ENCODE measurements around the gene ATP5IF1.

Gene ATP5IF1

DNA sequence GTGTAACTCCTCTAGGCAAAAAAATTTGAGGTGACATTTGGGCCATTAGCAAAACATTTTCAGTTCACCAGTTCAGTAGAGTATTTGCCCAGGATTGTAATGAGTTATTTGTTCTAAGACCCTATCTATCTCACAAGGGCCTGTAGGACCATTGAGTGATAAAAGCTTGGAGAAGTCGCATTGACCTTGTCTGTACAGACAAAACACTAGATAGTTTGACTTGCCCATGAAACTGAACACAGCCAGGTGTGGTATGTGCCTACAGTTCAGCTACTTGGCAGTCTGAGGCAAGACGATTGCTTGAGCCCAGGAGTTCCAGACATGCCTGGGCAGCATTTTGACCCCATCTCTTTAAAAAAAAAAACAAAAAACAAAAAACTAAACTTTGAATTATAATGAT is 3.1 kb downstream of the ATP5IF1 start:
- no peak overlapping the region for H3K27ac ChIP-seq (ENCODE audit: low read depth, low read length)
- no peak overlapping the region for H3K4me3 ChIP-seq (ENCODE audit: low read depth, low read length)
- H2AFZ ChIP-seq (ENCODE audit: low read length, unreplicated experiment) = no peak overlapping the region
- peaks cover 20% of the 10 kb centered on the region for H3K79me2 ChIP-seq (ENCODE audit: control insufficient read depth, insufficient read depth, low read length, unreplicated experiment)
- no peaks in the 10 kb centered on the region for H3K36me3 ChIP-seq (ENCODE audit: insufficient read depth, low read length)
- peaks cover 5% of the 10 kb centered on the region for H3K4me1 ChIP-seq (ENCODE audit: control insufficient read depth, insufficient read depth, low read length, unreplicated experiment)
- H3K27me3 ChIP-seq (ENCODE audit: insufficient read depth, low read length) = no peaks in the 10 kb centered on the region

DNA sequence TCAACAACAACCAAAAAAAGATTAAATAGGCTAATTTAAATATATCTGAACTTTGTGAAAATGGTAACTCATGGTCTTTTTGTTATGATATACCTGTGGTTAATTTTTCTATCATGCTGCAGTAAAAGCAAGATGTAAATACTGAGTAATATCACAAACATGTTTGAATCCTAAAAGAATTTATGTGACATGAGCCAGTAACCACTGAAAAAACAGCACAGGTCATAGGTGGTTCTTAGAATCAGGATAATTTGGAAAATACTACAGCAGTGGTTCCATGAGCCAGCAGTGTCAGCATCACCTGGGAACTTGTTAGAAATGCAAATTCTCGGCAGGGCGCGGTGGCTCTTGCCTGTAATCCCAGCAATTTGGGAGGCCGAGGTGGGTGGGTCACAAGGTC is 4.1 kb downstream of the ATP5IF1 start:
- no peak overlapping the region for H3K4me3 ChIP-seq (ENCODE audit: low read depth, low read length)
- H3K79me2 ChIP-seq (ENCODE audit: control insufficient read depth, insufficient read depth, low read length, unreplicated experiment) = peaks cover 20% of the 10 kb centered on the region
- H3K27ac ChIP-seq (ENCODE audit: low read depth, low read length) = no peak overlapping the region
- no peaks in the 10 kb centered on the region for H3K36me3 ChIP-seq (ENCODE audit: insufficient read depth, low read length)
- no peaks in the 10 kb centered on the region for H3K27me3 ChIP-seq (ENCODE audit: insufficient read depth, low read length)
- H2AFZ ChIP-seq (ENCODE audit: low read length, unreplicated experiment) = no peak overlapping the region
- H3K4me1 ChIP-seq (ENCODE audit: control insufficient read depth, insufficient read depth, low read length, unreplicated experiment) = peaks cover 5% of the 10 kb centered on the region

DNA sequence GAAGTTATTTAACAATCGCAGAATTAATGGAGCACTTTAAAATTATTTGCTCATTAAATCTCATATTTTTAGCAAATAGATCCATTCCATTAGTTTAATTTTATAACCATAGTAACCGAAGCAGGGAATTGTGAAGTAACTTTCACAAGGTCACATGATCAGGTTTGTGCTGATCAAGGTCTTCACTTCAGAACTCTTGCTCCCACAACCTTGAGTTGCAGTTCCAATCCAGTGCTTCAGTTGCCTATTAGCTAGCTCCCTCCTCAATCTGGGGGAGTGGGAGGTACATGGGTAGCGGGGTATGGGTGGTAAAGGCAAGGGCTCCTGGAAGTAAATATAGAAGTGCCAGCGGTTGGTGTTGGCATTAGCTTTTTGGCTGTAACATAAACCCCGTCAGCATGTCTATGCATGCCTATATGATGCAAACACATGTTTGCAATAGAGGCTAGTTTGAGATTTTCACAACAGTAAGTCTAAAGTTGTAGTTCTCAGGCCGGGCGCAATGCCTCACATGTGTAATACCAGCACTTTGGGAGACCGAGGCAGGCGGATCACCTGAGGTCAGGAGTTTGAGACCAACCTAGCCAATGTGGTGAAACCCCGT is 5.8 kb downstream of the ATP5IF1 start:
- no peaks in the 10 kb centered on the region for H3K36me3 ChIP-seq (ENCODE audit: insufficient read depth, low read length)
- H3K27ac ChIP-seq (ENCODE audit: low read depth, low read length) = no peak overlapping the region

DNA sequence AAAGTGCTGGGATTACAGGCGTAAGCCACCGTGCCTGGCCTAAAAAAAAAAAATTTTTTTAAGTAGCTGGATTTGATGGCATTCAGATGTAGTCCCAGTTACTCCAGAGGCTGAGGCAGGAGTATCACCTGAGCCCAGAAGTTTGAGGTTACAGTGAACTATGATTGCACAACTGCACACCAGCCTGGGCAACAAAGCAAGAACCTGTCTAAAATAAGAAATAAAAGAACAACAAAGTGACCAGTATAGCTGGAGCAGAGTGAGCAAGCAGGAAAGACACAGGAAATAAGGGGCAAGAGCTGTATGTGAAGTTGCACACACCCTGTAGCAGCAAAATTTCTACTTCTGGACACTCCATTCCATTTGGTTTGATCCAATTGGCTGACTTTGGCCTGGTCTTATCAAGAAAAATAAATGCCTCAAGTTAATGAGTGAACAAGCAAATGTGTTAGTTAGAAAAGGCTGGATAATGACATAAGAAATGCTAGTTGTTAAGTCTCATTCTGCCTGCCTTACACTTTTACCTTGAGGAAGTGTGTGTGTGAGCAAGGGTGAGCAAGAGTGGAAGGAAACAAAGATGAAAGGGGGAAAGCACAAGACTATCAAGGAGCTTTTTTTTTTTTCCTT is 7.9 kb downstream of the ATP5IF1 start:
- no peaks in the 10 kb centered on the region for H3K27me3 ChIP-seq (ENCODE audit: insufficient read depth, low read length)
- no peak overlapping the region for H3K4me3 ChIP-seq (ENCODE audit: low read depth, low read length)
- H3K4me1 ChIP-seq (ENCODE audit: control insufficient read depth, insufficient read depth, low read length, unreplicated experiment) = peaks cover 14% of the 10 kb centered on the region
- H3K27ac ChIP-seq (ENCODE audit: low read depth, low read length) = no peak overlapping the region
- H2AFZ ChIP-seq (ENCODE audit: low read length, unreplicated experiment) = no peak overlapping the region
- no peaks in the 10 kb centered on the region for H3K36me3 ChIP-seq (ENCODE audit: insufficient read depth, low read length)
- no peaks in the 10 kb centered on the region for H3K79me2 ChIP-seq (ENCODE audit: control insufficient read depth, insufficient read depth, low read length, unreplicated experiment)

More for the DNA sequence above, 5.8 kb downstream of the ATP5IF1 start:
- no peaks in the 10 kb centered on the region for H3K27me3 ChIP-seq (ENCODE audit: insufficient read depth, low read length)
- peaks cover 5% of the 10 kb centered on the region for H3K4me1 ChIP-seq (ENCODE audit: control insufficient read depth, insufficient read depth, low read length, unreplicated experiment)
- no peak overlapping the region for H2AFZ ChIP-seq (ENCODE audit: low read length, unreplicated experiment)
- peaks cover 13% of the 10 kb centered on the region for H3K79me2 ChIP-seq (ENCODE audit: control insufficient read depth, insufficient read depth, low read length, unreplicated experiment)
- H3K4me3 ChIP-seq (ENCODE audit: low read depth, low read length) = no peak overlapping the region

DNA sequence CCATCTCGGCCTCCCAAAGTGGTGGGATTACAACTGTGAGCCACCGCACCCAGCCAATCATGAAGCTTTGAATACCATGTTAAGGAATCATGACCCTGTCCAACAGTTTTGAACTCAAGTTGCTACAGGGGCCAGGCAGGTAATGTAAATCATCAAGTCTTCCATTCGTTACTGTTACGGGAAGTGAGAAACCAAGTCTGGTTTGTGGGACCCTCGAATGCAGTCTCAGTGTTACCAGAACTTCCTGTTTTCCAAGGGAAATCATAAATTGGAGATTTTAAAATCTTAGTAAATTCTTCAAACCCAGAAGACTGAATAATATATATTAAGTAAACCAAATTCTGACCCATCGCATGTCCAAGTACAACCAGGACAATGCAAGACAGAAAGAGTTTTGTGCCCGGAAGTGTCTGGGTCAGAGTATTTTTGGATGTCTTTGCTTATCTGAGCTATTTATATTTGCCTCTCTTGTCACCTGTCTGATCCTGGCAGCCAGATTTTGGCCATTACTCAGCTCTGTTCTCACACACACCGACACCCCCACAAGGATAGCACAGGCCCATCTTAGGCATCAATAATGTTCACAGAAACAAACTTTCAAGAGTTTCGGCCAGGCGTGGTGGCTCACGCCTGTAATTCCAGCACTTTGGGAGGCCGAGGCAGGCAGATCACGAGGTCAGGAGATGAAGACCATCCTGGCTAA is 8.8 kb downstream of the ATP5IF1 start:
- Histone ChIP-seq H3K27me3 (ENCODE audit: insufficient read depth, low read length) (no peaks in the 10 kb centered on the region), H3K36me3 (ENCODE audit: insufficient read depth, low read length) (no peaks in the 10 kb centered on the region), H2AFZ (ENCODE audit: low read length, unreplicated experiment) (no peak overlapping the region), H3K79me2 (ENCODE audit: control insufficient read depth, insufficient read depth, low read length, unreplicated experiment) (no peaks in the 10 kb centered on the region), H3K4me3 (ENCODE audit: low read depth, low read length) (no peak overlapping the region), H3K4me1 (ENCODE audit: control insufficient read depth, insufficient read depth, low read length, unreplicated experiment) (peaks cover 23% of the 10 kb centered on the region), H3K27ac (ENCODE audit: low read depth, low read length) (no peak overlapping the region)

DNA sequence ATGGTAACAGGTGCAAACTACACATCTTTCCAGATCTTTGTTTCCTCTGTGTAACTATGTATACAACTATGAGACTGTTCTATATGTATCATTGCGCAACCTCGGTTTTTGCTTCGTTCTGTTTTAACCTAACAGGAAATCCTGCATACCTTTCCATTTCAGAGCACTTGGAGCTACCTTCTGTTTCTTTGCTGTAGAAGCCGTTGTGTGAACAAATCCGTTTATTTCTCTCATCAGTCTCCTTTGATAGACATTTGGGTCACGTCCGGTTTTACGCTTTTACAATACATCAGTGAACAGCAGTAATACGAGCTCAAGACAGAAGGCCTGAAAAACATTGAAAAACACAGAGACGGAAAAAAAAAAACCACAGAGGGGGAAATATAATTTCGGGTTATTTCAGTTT is 10.5 kb downstream of the ATP5IF1 start:
- Histone ChIP-seq H3K27me3 (ENCODE audit: insufficient read depth, low read length) (no peaks in the 10 kb centered on the region), H3K27ac (ENCODE audit: low read depth, low read length) (peak overlapping the region; percentile 66), H3K36me3 (ENCODE audit: insufficient read depth, low read length) (no peaks in the 10 kb centered on the region), H3K79me2 (ENCODE audit: control insufficient read depth, insufficient read depth, low read length, unreplicated experiment) (no peaks in the 10 kb centered on the region), H3K4me3 (ENCODE audit: low read depth, low read length) (peak overlapping the region; percentile 80), H2AFZ (ENCODE audit: low read length, unreplicated experiment) (peak overlapping the region; percentile 49), H3K4me1 (ENCODE audit: control insufficient read depth, insufficient read depth, low read length, unreplicated experiment) (peaks cover 29% of the 10 kb centered on the region)

DNA sequence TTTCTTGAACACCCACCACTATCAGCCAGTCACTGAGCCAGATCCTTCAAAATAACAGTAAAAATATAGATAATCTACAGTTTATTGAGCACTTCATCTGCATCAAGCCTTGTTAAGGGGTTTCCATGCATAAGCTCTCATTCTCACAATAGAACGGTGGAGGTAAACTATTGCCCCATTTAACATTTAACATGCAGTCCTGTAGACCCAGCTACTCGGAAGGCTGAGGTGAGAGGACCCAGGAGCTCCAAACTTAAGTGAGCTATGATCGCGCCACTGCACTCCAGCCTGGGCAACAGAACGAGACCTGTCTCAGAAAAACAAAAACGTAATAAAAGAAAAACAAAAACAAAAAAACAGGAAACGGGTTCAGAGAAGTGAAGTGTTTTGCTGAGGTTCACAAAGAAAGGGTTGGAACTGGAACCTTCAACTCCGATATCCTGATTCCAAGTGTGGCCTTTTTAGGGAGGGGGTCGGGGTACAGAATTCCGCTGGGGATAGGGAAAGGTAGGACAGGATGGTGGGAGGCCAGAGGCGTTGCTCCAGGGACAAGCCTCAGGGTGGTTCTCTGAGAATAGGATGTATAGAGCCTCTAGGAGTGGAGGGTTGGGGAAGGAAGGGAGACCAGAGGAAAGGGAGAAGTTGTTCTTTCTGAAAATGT is 11.8 kb downstream of the ATP5IF1 start:
- H3K4me3 ChIP-seq (ENCODE audit: low read depth, low read length) = peak overlapping the region; percentile 57
- no peaks in the 10 kb centered on the region for H3K36me3 ChIP-seq (ENCODE audit: insufficient read depth, low read length)
- no peaks in the 10 kb centered on the region for H3K27me3 ChIP-seq (ENCODE audit: insufficient read depth, low read length)
- H3K79me2 ChIP-seq (ENCODE audit: control insufficient read depth, insufficient read depth, low read length, unreplicated experiment) = no peaks in the 10 kb centered on the region
- H3K4me1 ChIP-seq (ENCODE audit: control insufficient read depth, insufficient read depth, low read length, unreplicated experiment) = peaks cover 29% of the 10 kb centered on the region
- H2AFZ ChIP-seq (ENCODE audit: low read length, unreplicated experiment) = peak overlapping the region; percentile 64
- H3K27ac ChIP-seq (ENCODE audit: low read depth, low read length) = peak overlapping the region; percentile 50; the same call in 1 of the 2 replicates

DNA sequence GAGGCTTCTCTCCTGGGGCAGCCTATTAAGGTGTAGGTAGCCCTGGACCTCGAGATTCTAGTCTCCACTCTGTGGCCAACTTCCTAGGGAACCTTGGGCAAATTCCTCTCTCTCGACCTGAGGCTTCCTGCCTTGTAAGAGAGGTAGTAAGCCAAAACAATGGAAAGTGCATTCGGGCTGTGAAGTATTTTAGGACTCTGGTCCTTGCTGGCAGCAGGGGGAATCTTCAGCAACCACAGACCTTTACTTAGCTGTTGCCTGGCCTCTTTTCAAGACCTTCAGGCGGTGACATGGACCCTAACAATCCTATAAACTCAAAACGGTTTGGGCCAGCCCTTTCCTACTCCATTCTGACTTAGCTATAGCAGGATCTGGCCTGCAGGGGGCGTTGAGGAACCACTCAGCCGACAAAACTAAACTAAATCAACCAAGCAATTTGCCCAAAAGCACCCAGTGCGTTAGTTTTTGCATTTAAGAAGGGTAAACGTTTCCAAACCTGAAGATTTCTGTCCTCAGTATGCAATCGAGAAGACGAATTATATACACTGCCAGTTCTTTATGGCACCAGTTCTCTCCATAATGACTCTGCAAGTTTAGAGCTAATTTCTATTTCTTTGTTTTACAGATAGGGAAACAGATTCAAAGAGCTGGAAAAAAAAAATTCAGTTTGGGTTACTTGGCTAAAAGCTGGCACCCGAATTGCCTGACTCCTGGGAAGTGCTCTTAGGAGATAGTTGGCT is 12.5 kb downstream of the ATP5IF1 start:
- Histone ChIP-seq H2AFZ (ENCODE audit: low read length, unreplicated experiment) (peak overlapping the region; percentile 76), H3K27ac (ENCODE audit: low read depth, low read length) (peak overlapping the region; percentile 52), H3K27me3 (ENCODE audit: insufficient read depth, low read length) (no peaks in the 10 kb centered on the region), H3K4me3 (ENCODE audit: low read depth, low read length) (peak overlapping the region; percentile 62), H3K79me2 (ENCODE audit: control insufficient read depth, insufficient read depth, low read length, unreplicated experiment) (no peaks in the 10 kb centered on the region), H3K4me1 (ENCODE audit: control insufficient read depth, insufficient read depth, low read length, unreplicated experiment) (peaks cover 29% of the 10 kb centered on the region), H3K36me3 (ENCODE audit: insufficient read depth, low read length) (no peaks in the 10 kb centered on the region)

DNA sequence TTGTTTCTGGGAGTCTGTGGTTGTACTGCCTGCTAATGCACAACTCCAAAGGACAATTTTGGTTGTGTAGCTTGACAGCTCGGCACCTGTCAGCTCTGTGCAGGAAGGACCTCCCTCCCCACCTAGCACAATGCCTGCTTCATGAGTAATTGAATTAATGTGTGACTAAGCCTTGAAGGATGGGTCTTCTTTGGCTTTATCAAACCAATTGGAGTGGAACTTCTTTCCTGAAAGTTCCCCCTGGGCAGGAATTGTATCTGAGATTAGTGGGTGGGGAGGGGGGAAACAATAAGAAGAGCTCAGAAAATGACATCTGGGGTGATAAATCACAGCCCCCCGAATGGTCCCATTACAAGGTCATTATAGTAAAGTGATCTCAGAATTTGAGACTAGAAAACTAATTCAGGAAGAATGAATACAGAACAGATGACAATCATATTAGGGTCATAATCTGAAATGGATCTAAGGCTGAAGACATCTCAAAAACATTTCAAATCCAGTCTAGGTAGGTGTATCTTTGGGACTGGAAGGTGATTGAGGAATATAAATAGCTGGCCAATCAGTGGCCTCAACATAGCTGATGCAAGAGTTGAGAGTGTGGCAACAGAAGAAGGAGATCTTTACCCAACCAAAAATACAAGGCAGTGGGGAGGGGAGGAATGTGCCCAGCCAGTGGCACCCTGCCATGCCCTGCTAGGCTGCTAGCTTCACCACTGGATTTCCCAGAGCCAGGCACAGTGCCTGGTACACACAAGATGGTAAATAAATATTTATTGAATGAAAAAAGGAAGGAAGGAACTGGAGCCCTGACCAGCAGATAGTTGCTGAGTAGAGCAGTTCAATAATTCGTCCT is 13.3 kb downstream of the ATP5IF1 start:
- Histone ChIP-seq H3K4me3 (ENCODE audit: low read depth, low read length) (peak overlapping the region; percentile 62), H3K36me3 (ENCODE audit: insufficient read depth, low read length) (no peaks in the 10 kb centered on the region), H3K27ac (ENCODE audit: low read depth, low read length) (peak overlapping the region; percentile 52), H2AFZ (ENCODE audit: low read length, unreplicated experiment) (peak overlapping the region; percentile 76), H3K4me1 (ENCODE audit: control insufficient read depth, insufficient read depth, low read length, unreplicated experiment) (peaks cover 29% of the 10 kb centered on the region), H3K79me2 (ENCODE audit: control insufficient read depth, insufficient read depth, low read length, unreplicated experiment) (no peaks in the 10 kb centered on the region), H3K27me3 (ENCODE audit: insufficient read depth, low read length) (no peaks in the 10 kb centered on the region)

Data from ACC112 (cell line).